Pancreas (tissue), 10 donors: Measurements from ENCODE around the gene ATP6AP1. TPM values are rescaled to one million over a fixed set of nuclear protein-coding genes. Genes with fewer than 3 reads are reported as not detected.

Source experiments
- ATAC-seq, 4 donors: fragments of 200-7000 bp; cut with Tn5 transposase; one replicate each; pipeline versions ENCODE4 v1.8.0 to v1.9.1; 2020; ENCODE audit warnings: mild to moderate bottlenecking in 4 of 4, moderate library complexity in 4 of 4
- DNase-seq, 6 donors: peaks; one replicate each; pipeline ENCODE4 v3.0.0-alpha.2; 2020
- FAIRE-seq: peaks from 2 replicates; lab custom pipeline; 2012; peaks lifted over from hg19 to GRCh38; lab: Jason Lieb, UNC
- H3K27ac ChIP-seq, 4 donors: fragments of 200-600 bp; sonication (generic); 1 replicate in 3 of 4; 2 replicates in 1 of 4; pipeline versions ENCODE4 v1.5.0 to v1.8.0; 2020
- H3K27me3 ChIP-seq, 4 donors: fragments of 200-600 bp; one replicate each; pipeline ENCODE4 v1.8.0; 2021
- H3K36me3 ChIP-seq, 3 donors: fragments of 200-600 bp; sonication (generic) in 1 of 3; one replicate each; pipeline versions ENCODE4 v1.5.0 to v1.8.0; 2020 to 2021
- H3K4me1 ChIP-seq, 3 donors: fragments of 200-600 bp; one replicate each; pipeline ENCODE4 v1.8.0; 2021
- H3K4me3 ChIP-seq, 4 donors: fragments of 200-600 bp; sonication (generic) in 2 of 4; one replicate each; pipeline versions ENCODE4 v1.5.0 to v1.8.0; 2020 to 2021
- H3K9me3 ChIP-seq, 4 donors: fragments of 200-600 bp; one replicate each; pipeline ENCODE4 v1.8.0; 2021
- WGBS, 2 donors: extraction: QIAGEN DNeasy Blood & Tissue Kit; methylation state at CpG; one replicate each; pipeline ENCODE4 v1.1.7; 2013; 5-methylcytosine and 5-hydroxymethylcytosine counted together
- intact Hi-C, 3 donors: fragments of 100-400 bp; cut with DNase I; formaldehyde crosslinking; loops; one replicate each; pipeline versions ENCODE4 v1.11.1 to v1.14.2; 2022
- polyA plus RNA-seq, 2 donors: library from polyadenylated mRNA; stranded (reverse); fragments of 200-250 nt; gene quantifications; one replicate each; pipeline ENCODE4 v1.2.3, GENCODE V29; 2013
- total RNA-seq, 6 donors: library from RNA; stranded (reverse); fragmentation: NEBNext Ultra II Directional in 4 of 6; extraction: Animal tissue kit (Norgen Biotek cat#: 25700) in 4 of 6; gene quantifications; one replicate each; pipeline versions ENCODE4 v1.2.1 to v1.2.4, GENCODE V29; 2021 to 2023
- TF ChIP-seq, protein P1 (sequence below), 4 donors: fragments of 200-600 bp; sonication (generic) in 3 of 4; IDR thresholded peaks; one replicate each; pipeline versions ENCODE4 v1.5.0 to v1.8.0; 2021; ENCODE audit warnings: antibody characterized with exemption in 4 of 4
- donor health status: healthy with polysubstance abuse.
- donor health status: DM: no; HTN: no; CAD: no; lungs with moderate emphysema.
- donor health status: DM: no; HTN: no; CAD: no.
- donor health status: control.
- donor health status: control.
- donor health status: Bipolar disorder and iron deficiency.
- donor health status: DM: yes; HTN: yes; CAD: no.
- donor health status: DM: no; HTN: no; CAD: no.
- donor health status: DM: no; HTN: no; CAD: no.
- donor health status: DM: yes; HTN: yes; CAD: no.

Gene ATP6AP1
- total and polyA plus RNA-seq, 8 donors: 27.8 to 82.4 (median 37.7) TPM

DNA sequence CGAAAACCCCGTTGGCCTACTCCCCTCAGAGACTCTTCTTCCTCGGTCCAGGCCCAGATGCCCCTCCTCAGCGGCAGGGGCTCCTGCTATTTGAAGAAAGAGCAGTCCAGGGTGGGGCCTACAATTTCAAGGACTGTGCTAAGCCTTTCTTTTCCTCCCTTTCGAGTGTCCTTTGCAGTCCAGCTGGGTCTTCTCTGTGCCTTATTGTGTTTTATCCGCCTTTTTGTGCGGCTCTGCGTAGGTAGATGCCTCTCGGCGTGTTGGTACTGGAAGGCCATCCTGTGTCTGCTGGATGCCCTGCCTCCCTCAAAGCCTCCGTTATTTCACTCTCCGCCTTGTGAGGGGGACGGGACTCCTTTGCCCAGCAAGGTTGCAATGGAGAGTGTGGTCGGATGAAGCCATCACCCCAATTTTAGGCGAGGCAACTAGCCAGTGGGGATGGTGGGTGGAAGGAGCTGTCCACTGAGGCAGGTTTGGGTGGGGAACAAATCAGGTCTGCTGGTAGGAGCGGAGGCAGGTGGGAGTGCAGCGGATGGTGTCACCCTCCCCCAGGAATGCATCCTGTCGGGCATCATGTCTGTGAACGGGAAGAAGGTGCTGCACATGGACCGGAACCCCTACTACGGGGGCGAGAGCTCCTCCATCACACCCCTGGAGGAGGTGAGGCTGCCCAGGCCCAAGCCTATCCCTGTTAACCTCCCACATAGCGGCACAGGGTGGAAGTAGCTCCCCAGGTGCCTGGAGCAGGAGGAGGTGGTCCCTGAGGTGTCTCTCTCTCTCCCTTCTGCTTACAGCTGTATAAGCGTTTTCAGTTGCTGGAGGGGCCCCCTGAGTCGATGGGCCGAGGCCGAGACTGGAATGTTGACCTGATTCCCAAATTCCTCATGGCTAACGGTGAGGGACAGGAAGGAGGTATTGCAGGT, 9.8 kb downstream of the ATP6AP1 start:
- no peak for FAIRE-seq
- TF ChIP-seq, protein P1, sequence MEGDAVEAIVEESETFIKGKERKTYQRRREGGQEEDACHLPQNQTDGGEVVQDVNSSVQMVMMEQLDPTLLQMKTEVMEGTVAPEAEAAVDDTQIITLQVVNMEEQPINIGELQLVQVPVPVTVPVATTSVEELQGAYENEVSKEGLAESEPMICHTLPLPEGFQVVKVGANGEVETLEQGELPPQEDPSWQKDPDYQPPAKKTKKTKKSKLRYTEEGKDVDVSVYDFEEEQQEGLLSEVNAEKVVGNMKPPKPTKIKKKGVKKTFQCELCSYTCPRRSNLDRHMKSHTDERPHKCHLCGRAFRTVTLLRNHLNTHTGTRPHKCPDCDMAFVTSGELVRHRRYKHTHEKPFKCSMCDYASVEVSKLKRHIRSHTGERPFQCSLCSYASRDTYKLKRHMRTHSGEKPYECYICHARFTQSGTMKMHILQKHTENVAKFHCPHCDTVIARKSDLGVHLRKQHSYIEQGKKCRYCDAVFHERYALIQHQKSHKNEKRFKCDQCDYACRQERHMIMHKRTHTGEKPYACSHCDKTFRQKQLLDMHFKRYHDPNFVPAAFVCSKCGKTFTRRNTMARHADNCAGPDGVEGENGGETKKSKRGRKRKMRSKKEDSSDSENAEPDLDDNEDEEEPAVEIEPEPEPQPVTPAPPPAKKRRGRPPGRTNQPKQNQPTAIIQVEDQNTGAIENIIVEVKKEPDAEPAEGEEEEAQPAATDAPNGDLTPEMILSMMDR (IDR thresholded peaks at IDR 0.05): no peak
- DNase-seq: peak in 1 of 6 donors; percentile 49
- no peaks in the 10 kb centered on the region for H3K9me3 ChIP-seq
- intact Hi-C loops: no loop called here
- H3K4me3 ChIP-seq: peak overlapping the region; percentile 47 to 67 (median 59)
- H3K4me1 ChIP-seq: no peaks in the 10 kb centered on the region
- H3K27ac ChIP-seq: no peak overlapping the region
- no peaks in the 10 kb centered on the region for H3K36me3 ChIP-seq
- ATAC-seq: no peak
- WGBS, 2 donors: 60 to 76% methylated on average over 26 to 28 of the region's 28 CpGs
- H3K27me3 ChIP-seq: no peaks in the 10 kb centered on the region

DNA sequence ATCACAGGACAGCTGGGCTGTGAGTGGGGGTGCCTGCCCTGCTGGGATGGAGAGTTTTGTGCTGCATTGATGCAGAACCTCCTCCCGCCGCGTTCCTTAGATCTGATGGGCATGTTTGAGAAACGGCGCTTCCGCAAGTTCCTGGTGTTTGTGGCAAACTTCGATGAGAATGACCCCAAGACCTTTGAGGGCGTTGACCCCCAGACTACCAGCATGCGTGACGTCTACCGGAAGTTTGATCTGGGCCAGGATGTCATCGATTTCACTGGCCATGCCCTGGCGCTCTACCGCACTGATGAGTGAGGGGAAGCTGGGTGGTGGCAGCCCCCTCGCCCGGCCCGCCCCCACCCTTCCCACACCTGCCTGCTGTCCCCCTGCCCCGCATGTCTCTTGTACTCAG, 11.4 kb downstream of the ATP6AP1 start:
- DNase-seq: no peak
- Histone ChIP-seq H3K27me3 (no peaks in the 10 kb centered on the region), H3K36me3 (no peaks in the 10 kb centered on the region), H3K27ac (no peak overlapping the region), H3K4me1 (no peaks in the 10 kb centered on the region), H3K4me3 (no peak overlapping the region), H3K9me3 (no peaks in the 10 kb centered on the region)
- ATAC-seq: no peak
- 88 to 90% methylated on average over 18 of the region's 18 CpGs for WGBS, 2 donors
- no peak for FAIRE-seq
- intact Hi-C loops: no loop called here
- TF ChIP-seq, protein P1 (IDR thresholded peaks at IDR 0.05): no peak

DNA sequence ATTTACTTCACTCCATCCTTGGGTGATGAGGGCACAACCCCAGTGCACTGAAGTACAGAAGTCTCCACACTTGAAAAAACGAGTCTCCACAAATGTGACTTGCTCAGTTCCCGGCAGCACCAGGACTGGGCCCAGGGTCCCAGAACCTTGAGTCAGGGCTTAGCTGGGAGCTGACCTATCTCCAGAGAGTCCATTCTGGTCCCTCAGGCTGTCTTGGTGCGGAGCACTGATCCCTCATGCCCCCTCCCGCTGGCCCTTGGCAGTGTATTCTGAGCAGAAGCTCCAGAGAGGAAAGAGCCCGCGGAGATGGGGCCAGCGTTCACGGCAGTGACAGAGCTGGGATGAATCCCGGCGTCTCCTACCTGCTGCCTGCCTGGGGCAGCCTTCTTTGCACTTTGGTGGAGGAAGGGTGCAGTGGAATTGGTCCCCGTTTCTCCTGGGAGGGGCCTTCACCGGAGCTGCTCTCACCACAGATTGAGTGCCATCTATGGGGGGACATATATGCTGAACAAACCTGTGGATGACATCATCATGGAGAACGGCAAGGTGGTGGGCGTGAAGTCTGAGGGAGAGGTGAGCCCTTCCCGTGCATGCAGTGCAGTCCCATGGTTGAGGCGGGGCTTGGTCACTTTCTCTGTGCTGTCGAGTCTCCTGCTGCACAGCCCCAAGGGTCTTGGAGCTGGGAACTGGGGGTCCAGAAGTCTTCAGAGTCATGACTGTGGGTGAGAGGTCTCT, 12.3 kb downstream of the ATP6AP1 start:
- no peaks in the 10 kb centered on the region for H3K36me3 ChIP-seq
- H3K27ac ChIP-seq: no peak overlapping the region
- TF ChIP-seq, protein P1 (IDR thresholded peaks at IDR 0.05): no peak
- intact Hi-C loops: no loop called here
- H3K4me1 ChIP-seq: no peaks in the 10 kb centered on the region
- H3K9me3 ChIP-seq: no peaks in the 10 kb centered on the region
- ATAC-seq: no peak
- no peak for FAIRE-seq
- H3K27me3 ChIP-seq: no peaks in the 10 kb centered on the region
- peak in 1 of 6 donors; percentile 44 for DNase-seq
- 84 to 89% methylated on average over 17 of the region's 17 CpGs for WGBS, 2 donors
- H3K4me3 ChIP-seq: no peak overlapping the region

DNA sequence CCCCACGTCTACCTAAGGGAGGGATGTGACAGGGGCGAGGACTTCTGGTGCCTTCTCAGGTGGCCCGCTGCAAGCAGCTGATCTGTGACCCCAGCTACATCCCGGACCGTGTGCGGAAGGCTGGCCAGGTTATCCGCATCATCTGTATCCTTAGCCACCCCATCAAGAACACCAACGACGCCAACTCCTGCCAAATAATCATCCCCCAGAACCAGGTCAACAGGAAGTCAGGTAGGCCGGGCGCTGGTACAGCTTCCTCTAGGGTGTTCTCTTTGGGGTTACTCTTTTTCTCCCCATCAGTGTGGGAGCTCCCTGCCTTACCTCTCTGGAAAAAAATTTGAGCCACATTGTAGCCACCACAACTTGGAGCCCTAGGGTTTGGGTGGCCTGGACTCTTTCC, 13.1 kb downstream of the ATP6AP1 start:
- DNase-seq (peak in 1 of 6 donors; percentile 40), ATAC-seq (no peak), FAIRE-seq (no peak)
- WGBS, 2 donors: 89 to 91% methylated on average over 11 of the region's 11 CpGs
- no peaks in the 10 kb centered on the region for H3K9me3 ChIP-seq
- TF ChIP-seq, protein P1 (IDR thresholded peaks at IDR 0.05): no peak
- no peaks in the 10 kb centered on the region for H3K36me3 ChIP-seq
- intact Hi-C loops: no loop called here
- H3K27ac ChIP-seq: no peak overlapping the region
- H3K27me3 ChIP-seq: no peaks in the 10 kb centered on the region
- H3K4me3 ChIP-seq: no peak overlapping the region
- H3K4me1 ChIP-seq: no peaks in the 10 kb centered on the region
